Stimulated activated CD4-positive, alpha-beta T cell treated with anti-CD3 and anti-CD28 coated beads, Interleukin-12 subunit alpha, Interleukin-12 subunit beta, amount 100 ng/mL, for 24 hours (primary cell): ENCODE data around the gene POLE.

Experiments used
- DNase-seq, 2 experiments: peaks; one replicate each; pipeline ENCODE4 v3.0.0-alpha.2; 2020; ENCODE audit warnings: low read depth in 2 of 2

Gene POLE

GRCh38 chr12:132651444-132652100, 35.6 kb downstream of the POLE start:
- no peak for DNase-seq

GRCh38 chr12:132649226-132649945, 37.8 kb downstream of the POLE start:
- no peak for DNase-seq

GRCh38 chr12:132648616-132649225, 38.4 kb downstream of the POLE start:
- DNase-seq: no peak

- DNase-seq: no peak
Measured at GRCh38 chr12:132647858-132648257, 39.3 kb downstream of the POLE start.

GRCh38 chr12:132646850-132647249, 40.3 kb downstream of the POLE start:
- DNase-seq: no peak

GRCh38 chr12:132642846-132643835, 44.0 kb downstream of the POLE start:
- no peak for DNase-seq

- no peak for DNase-seq
Measured at GRCh38 chr12:132641811-132642650, 45.1 kb downstream of the POLE start.

GRCh38 chr12:132640936-132641335, 46.2 kb downstream of the POLE start:
- DNase-seq: no peak

- no peak for DNase-seq
Measured at GRCh38 chr12:132639956-132640520, 47.1 kb downstream of the POLE start.

- DNase-seq: no peak
Measured at GRCh38 chr12:132638541-132639408, 48.4 kb downstream of the POLE start.

GRCh38 chr12:132637811-132638210, 49.3 kb downstream of the POLE start:
- DNase-seq: no peak

GRCh38 chr12:132635076-132635955, 51.8 kb downstream of the POLE start:
- DNase-seq: no peak

GRCh38 chr12:132634411-132634990, 52.6 kb downstream of the POLE start:
- DNase-seq: no peak

GRCh38 chr12:132633901-132634300, 53.2 kb downstream of the POLE start:
- no peak for DNase-seq

GRCh38 chr12:132633398-132633797, 53.7 kb downstream of the POLE start:
- DNase-seq: no peak

- no peak for DNase-seq
Measured at GRCh38 chr12:132632521-132633228, 54.5 kb downstream of the POLE start.

- DNase-seq: no peak
Measured at GRCh38 chr12:132631666-132632065, 55.5 kb downstream of the POLE start.

- DNase-seq: no peak
Measured at GRCh38 chr12:132630672-132631071, 56.5 kb downstream of the POLE start.
